Fibroblast of lung (primary cell): Measurements from ENCODE around the gene CLEC16A. TPM values are rescaled to one million over a fixed set of nuclear protein-coding genes. Genes with fewer than 3 reads are reported as not detected.

ENCODE experiments used
- DNase-seq, 2 donors: peaks; one replicate each; pipeline versions ENCODE4 v3.0.0 to v3.0.0-alpha.2; 2010; ENCODE audit warnings: low read depth in 2 of 2
- H2AFZ ChIP-seq: 2 replicates; pipeline ENCODE4 v1.5.1; 2012; ENCODE audit warnings: low read length, control low read depth, inconsistent platforms
- H3K27ac ChIP-seq: 2 replicates; pipeline ENCODE4 v1.5.1; 2011; ENCODE audit warnings: low read length, control low read depth; ENCODE audit not compliant: insufficient read depth
- H3K27me3 ChIP-seq: 2 replicates; pipeline ENCODE4 v1.5.1; 2011; ENCODE audit warnings: mild to moderate bottlenecking, low read length; ENCODE audit not compliant: control insufficient read depth, insufficient read depth
- H3K36me3 ChIP-seq: 2 replicates; pipeline ENCODE4 v1.5.1; 2011; ENCODE audit warnings: low read length; ENCODE audit not compliant: control insufficient read depth, insufficient read depth
- H3K4me1 ChIP-seq: 2 replicates; pipeline ENCODE4 v1.5.1; 2011; ENCODE audit warnings: low read length; ENCODE audit not compliant: control insufficient read depth, insufficient read depth; ENCODE audit errors: extremely low read depth
- H3K4me2 ChIP-seq: 2 replicates; pipeline ENCODE4 v1.5.1; 2011; ENCODE audit warnings: low read length, control low read depth; ENCODE audit not compliant: insufficient read depth; ENCODE audit errors: extremely low read depth
- H3K4me3 ChIP-seq, 4 experiments: fragments of 200-600 bp in 1 of 4; sonication (generic) in 1 of 4; replicated peaks in 1 of 4; 2 replicates each; pipeline ENCODE4 v1.5.1; 2011 to 2016; ENCODE audit warnings: low read length in 4 of 4, low read depth in 3 of 4, mild to moderate bottlenecking in 3 of 4, control low read depth in 2 of 4, inconsistent platforms in 1 of 4, mixed read lengths in 1 of 4; ENCODE audit not compliant: insufficient read depth in 1 of 4; ENCODE audit errors: control extremely low read depth in 1 of 4
- H3K79me2 ChIP-seq: 2 replicates; pipeline ENCODE4 v1.5.1; 2012; ENCODE audit warnings: mild to moderate bottlenecking, low read length, inconsistent platforms; ENCODE audit not compliant: control insufficient read depth, insufficient read depth
- H3K9ac ChIP-seq: 2 replicates; pipeline ENCODE4 v1.5.1; 2011; ENCODE audit warnings: mild to moderate bottlenecking, low read length, control low read depth; ENCODE audit not compliant: insufficient read depth
- H3K9me3 ChIP-seq: 2 replicates; pipeline ENCODE4 v1.5.1; 2012; ENCODE audit warnings: low read depth, low read length; ENCODE audit not compliant: control insufficient read depth, insufficient read depth
- H4K20me1 ChIP-seq: 2 replicates; pipeline ENCODE4 v1.5.1; 2011; ENCODE audit warnings: low read length; ENCODE audit not compliant: control insufficient read depth, insufficient read depth; ENCODE audit errors: extremely low read depth
- EZH2 ChIP-seq: IDR thresholded peaks from 2 replicates; pipeline ENCODE4 v1.5.1; 2012; ENCODE audit warnings: low read length, control low read depth, mild to moderate bottlenecking; ENCODE audit errors: missing control alignments
- polyA plus RNA-seq, 2 donors: library from polyadenylated mRNA; depleted of rRNA in 1 of 2; stranded (reverse) in 1 of 2; unstranded in 1 of 2; fragments of >200 nt; gene quantifications; 2 replicates each; pipeline ENCODE4 v1.2.1, GENCODE V29; 2011 to 2012; ENCODE audit warnings: missing spikeins in 1 of 2
- total RNA-seq: library from RNA; depleted of rRNA; stranded (reverse); fragments of >200 nt; gene quantifications from 2 replicates; pipeline ENCODE4 v1.2.1, GENCODE V29; 2014
- TF ChIP-seq, protein P1 (sequence below), 2 donors: IDR thresholded peaks in 1 of 2; conservative IDR thresholded peaks in 1 of 2; 1 replicate in 1 of 2; 2 replicates in 1 of 2; pipeline ENCODE4 v1.5.1; 2011 to 2012; ENCODE audit warnings: low read length in 2 of 2, control low read depth in 1 of 2, inconsistent platforms in 1 of 2, low read depth in 1 of 2, mild to moderate bottlenecking in 1 of 2

Gene CLEC16A
- total and polyA plus RNA-seq, 2 donors (not counting 1 experiment from before 2014, with no cell fraction given) = 9.1 to 22.0 TPM

DNA sequence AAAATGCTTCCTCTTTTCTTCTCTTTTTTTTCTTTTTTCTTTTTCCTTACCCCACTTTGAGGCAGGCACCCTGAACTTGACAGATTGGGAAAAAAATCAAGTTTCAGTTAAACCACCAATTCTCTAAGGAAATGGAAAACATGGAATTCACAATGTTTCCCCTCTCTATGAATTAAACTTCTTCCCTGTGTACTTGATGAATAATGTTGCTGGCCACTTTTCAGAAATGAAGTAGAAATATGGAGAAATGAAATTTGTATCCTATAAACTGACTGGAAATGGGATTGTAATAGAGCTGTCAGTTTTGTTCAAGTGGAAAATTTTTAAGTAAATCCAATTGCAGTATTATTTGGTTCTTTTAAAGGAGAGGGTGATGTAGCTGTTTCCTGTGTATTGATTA is 129.8 kb downstream of the CLEC16A start:
- Histone ChIP-seq H3K9me3 (no peaks in the 10 kb centered on the region), H3K4me3 (no peak overlapping the region), H3K36me3 (peaks cover 2% of the 10 kb centered on the region), H3K4me1 (peaks cover 20% of the 10 kb centered on the region), H3K9ac (peak overlapping the region; percentile 4), H3K4me2 (no peak overlapping the region), H3K79me2 (no peaks in the 10 kb centered on the region), H3K27ac (no peak overlapping the region), H3K27me3 (no peaks in the 10 kb centered on the region), H4K20me1 (no peaks in the 10 kb centered on the region), H2AFZ (no peak overlapping the region)
- TF ChIP-seq EZH2 = no peak
- TF ChIP-seq, protein P1, sequence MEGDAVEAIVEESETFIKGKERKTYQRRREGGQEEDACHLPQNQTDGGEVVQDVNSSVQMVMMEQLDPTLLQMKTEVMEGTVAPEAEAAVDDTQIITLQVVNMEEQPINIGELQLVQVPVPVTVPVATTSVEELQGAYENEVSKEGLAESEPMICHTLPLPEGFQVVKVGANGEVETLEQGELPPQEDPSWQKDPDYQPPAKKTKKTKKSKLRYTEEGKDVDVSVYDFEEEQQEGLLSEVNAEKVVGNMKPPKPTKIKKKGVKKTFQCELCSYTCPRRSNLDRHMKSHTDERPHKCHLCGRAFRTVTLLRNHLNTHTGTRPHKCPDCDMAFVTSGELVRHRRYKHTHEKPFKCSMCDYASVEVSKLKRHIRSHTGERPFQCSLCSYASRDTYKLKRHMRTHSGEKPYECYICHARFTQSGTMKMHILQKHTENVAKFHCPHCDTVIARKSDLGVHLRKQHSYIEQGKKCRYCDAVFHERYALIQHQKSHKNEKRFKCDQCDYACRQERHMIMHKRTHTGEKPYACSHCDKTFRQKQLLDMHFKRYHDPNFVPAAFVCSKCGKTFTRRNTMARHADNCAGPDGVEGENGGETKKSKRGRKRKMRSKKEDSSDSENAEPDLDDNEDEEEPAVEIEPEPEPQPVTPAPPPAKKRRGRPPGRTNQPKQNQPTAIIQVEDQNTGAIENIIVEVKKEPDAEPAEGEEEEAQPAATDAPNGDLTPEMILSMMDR (conservative IDR thresholded peaks at IDR 0.05 in 1 of 2, IDR thresholded peaks at IDR 0.05 in 1 of 2; ENCODE audit: low read depth in 1 of 2, low read length in 2 of 2) = no peak
- peak in 1 of 2 donors; percentile 26 for DNase-seq

- H3K4me2 ChIP-seq = no peak overlapping the region
- H3K4me3 ChIP-seq = no peak overlapping the region
- peaks cover 2% of the 10 kb centered on the region for H3K36me3 ChIP-seq
- H2AFZ ChIP-seq = no peak overlapping the region
- DNase-seq = no peak
- no peak overlapping the region for H3K9ac ChIP-seq
- peaks cover 28% of the 10 kb centered on the region for H3K4me1 ChIP-seq
- H3K27ac ChIP-seq = no peak overlapping the region
- H3K9me3 ChIP-seq = no peaks in the 10 kb centered on the region
- H3K27me3 ChIP-seq = no peaks in the 10 kb centered on the region
- TF ChIP-seq, protein P1 (conservative IDR thresholded peaks at IDR 0.05 in 1 of 2, IDR thresholded peaks at IDR 0.05 in 1 of 2; ENCODE audit: low read depth in 1 of 2, low read length in 2 of 2) = no peak
- TF ChIP-seq EZH2 = no peak
- no peaks in the 10 kb centered on the region for H4K20me1 ChIP-seq
- no peaks in the 10 kb centered on the region for H3K79me2 ChIP-seq
Measured at GRCh38 chr16:11075163-11075562, 130.8 kb downstream of the CLEC16A start.

DNA sequence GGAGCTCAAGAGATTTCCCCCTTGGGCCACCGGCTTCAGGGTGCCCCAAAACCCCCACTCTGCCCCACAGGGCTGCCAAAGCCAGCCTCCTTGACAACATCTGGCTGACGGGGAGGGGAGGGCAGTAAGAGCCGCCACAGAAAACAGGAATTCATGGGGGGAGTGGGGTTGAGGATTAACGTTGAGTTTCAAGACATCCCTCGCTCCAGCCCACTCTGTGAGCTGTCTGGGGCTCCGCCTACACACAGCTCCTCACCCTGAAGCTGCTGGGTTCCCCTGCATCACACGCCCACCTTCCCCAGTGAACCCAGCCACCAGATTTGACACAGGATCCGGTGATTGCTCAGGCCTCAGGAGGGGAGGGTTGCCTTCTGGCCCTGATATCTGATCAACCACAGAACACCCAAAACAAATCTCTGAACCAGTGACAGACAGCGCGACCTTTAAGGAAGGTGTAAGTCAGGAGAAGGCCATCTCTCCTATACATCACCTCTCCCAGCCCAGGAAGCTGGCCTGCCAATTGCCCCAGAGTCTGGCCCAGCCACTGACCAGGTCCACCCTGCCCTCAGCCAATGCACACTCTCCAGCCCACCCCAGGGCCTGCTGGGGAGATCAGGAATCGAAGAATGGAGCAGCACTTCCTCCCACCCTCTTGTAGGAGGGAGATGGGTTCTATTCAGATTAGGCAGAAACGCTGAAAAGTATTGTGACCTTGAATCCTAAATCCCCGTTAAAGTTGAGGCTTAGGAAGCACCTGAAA is 132.1 kb downstream of the CLEC16A start:
- Histone ChIP-seq H2AFZ (no peak overlapping the region), H3K27ac (no peak overlapping the region), H3K4me2 (no peak overlapping the region)

More for the DNA sequence above, 132.1 kb downstream of the CLEC16A start:
- Histone ChIP-seq H4K20me1 (no peaks in the 10 kb centered on the region), H3K4me1 (peaks cover 37% of the 10 kb centered on the region), H3K9ac (no peak overlapping the region), H3K79me2 (no peaks in the 10 kb centered on the region), H3K27me3 (no peaks in the 10 kb centered on the region), H3K4me3 (no peak overlapping the region), H3K36me3 (peaks cover 4% of the 10 kb centered on the region), H3K9me3 (no peaks in the 10 kb centered on the region)
- TF ChIP-seq, protein P1 (conservative IDR thresholded peaks at IDR 0.05 in 1 of 2, IDR thresholded peaks at IDR 0.05 in 1 of 2; ENCODE audit: low read depth in 1 of 2, low read length in 2 of 2) = no peak
- no peak for TF ChIP-seq EZH2
- DNase-seq = no peak
